Lower leg skin (tissue), 3 donors: Measurements from ENCODE around the gene HECTD4.

Experiments used
- POLR2A ChIP-seq, 2 donors: fragments of 450-650 bp; IDR thresholded peaks; one replicate each; pipeline ENCODE4 v1.6.1; 2016 to 2017; ENCODE audit warnings: antibody characterized with exemption in 2 of 2, mild to moderate bottlenecking in 1 of 2, moderate library complexity in 1 of 2
- TF ChIP-seq, protein P1 (sequence below), 3 donors: fragments of 450-650 bp; IDR thresholded peaks; one replicate each; pipeline ENCODE4 v1.5.1; 2016; ENCODE audit warnings: antibody characterized with exemption in 3 of 3, mild to moderate bottlenecking in 3 of 3, moderate library complexity in 2 of 3

DNA sequence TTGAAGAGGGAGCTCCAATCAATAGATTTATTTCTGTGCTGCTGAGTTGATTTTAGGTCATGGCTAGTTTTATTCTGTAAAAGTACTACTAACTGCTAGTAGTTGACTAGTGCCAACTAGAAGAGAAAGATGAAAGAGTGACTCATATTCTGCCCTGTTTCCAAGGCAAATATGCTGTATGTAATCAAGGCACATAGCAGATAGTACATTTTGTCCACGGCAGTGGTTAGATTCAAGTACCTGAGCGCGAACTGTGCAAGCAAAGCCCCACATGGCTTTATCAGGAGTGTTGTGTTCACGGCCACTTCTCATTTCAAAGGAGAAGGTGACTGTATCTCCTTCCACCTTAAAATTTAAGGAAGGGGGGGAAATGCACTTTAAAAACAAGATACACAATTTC, 130.0 kb downstream of the HECTD4 start:
- TF ChIP-seq POLR2A (IDR thresholded peaks at IDR 0.05), result no peak
- TF ChIP-seq, protein P1, sequence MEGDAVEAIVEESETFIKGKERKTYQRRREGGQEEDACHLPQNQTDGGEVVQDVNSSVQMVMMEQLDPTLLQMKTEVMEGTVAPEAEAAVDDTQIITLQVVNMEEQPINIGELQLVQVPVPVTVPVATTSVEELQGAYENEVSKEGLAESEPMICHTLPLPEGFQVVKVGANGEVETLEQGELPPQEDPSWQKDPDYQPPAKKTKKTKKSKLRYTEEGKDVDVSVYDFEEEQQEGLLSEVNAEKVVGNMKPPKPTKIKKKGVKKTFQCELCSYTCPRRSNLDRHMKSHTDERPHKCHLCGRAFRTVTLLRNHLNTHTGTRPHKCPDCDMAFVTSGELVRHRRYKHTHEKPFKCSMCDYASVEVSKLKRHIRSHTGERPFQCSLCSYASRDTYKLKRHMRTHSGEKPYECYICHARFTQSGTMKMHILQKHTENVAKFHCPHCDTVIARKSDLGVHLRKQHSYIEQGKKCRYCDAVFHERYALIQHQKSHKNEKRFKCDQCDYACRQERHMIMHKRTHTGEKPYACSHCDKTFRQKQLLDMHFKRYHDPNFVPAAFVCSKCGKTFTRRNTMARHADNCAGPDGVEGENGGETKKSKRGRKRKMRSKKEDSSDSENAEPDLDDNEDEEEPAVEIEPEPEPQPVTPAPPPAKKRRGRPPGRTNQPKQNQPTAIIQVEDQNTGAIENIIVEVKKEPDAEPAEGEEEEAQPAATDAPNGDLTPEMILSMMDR (IDR thresholded peaks at IDR 0.05), result no peak
